Ishikawa (cell line): ENCODE measurements around the gene RAB5B.

ENCODE experiments used
- CEBPB ChIP-seq: IDR thresholded peaks from 2 replicates; pipeline ENCODE4 v1.6.1; 2012
- CREB1 ChIP-seq: IDR thresholded peaks from 2 replicates; pipeline ENCODE4 v1.6.1; 2012; ENCODE audit warnings: low read depth
- EGR1 ChIP-seq: IDR thresholded peaks from 2 replicates; pipeline ENCODE4 v1.6.1; 2012
- EP300 ChIP-seq: IDR thresholded peaks from 2 replicates; pipeline ENCODE4 v1.6.1; 2012; ENCODE audit warnings: borderline replicate concordance
- FOXM1 ChIP-seq: IDR thresholded peaks from 2 replicates; pipeline ENCODE4 v1.6.1; 2012; ENCODE audit warnings: low read depth, borderline replicate concordance
- NFIC ChIP-seq: IDR thresholded peaks from 2 replicates; pipeline ENCODE4 v1.6.1; 2012
- RAD21 ChIP-seq: IDR thresholded peaks from 2 replicates; pipeline ENCODE4 v1.6.1; 2012; ENCODE audit warnings: low read depth
- TAF1 ChIP-seq: IDR thresholded peaks from 2 replicates; pipeline ENCODE4 v1.6.1; 2012; ENCODE audit warnings: low read depth, mild to moderate bottlenecking
- TCF12 ChIP-seq: IDR thresholded peaks from 2 replicates; pipeline ENCODE4 v1.6.1; 2012; ENCODE audit warnings: low read depth
- TEAD4 ChIP-seq: IDR thresholded peaks from 2 replicates; pipeline ENCODE4 v1.6.1; 2012
- YY1 ChIP-seq: IDR thresholded peaks from 2 replicates; pipeline ENCODE4 v1.6.1; 2012; ENCODE audit warnings: low read depth
- ZBTB7A ChIP-seq: IDR thresholded peaks from 2 replicates; pipeline ENCODE4 v1.6.1; 2012; ENCODE audit warnings: low read depth
- TF ChIP-seq, protein P1 (sequence below): IDR thresholded peaks from 2 replicates; pipeline ENCODE4 v1.6.1; 2012
- TF ChIP-seq, protein P2 (sequence below): IDR thresholded peaks from 2 replicates; pipeline ENCODE4 v1.6.1; 2012
- TF ChIP-seq, protein P3 (sequence below): IDR thresholded peaks from 2 replicates; pipeline ENCODE4 v1.6.1; 2012; ENCODE audit warnings: low read depth, mild to moderate bottlenecking

Gene RAB5B

DNA sequence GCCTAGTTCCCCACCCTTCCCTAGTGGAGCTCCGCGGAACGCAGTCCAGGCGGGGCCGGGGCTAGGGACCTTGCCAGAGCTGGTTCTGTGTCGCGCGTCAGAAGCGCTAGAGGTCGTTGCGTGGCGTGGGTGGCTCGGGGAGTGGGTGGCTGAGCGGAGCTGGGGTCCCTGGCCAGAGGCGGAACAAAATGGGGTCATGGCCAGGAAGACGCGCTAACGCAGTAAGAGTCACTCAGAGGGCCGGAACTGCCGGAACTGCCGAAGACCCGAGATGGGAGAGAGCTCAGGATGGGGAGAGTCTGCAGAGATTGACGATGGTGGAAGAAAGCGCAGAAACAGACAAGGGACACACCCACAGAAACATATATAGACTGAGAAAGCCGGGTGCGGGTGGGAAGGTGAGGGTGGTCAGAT lies 38.1 kb upstream of the RAB5B start:
- no peak for TF ChIP-seq CREB1
- TF ChIP-seq, protein P1, sequence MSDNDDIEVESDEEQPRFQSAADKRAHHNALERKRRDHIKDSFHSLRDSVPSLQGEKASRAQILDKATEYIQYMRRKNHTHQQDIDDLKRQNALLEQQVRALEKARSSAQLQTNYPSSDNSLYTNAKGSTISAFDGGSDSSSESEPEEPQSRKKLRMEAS: no peak

DNA sequence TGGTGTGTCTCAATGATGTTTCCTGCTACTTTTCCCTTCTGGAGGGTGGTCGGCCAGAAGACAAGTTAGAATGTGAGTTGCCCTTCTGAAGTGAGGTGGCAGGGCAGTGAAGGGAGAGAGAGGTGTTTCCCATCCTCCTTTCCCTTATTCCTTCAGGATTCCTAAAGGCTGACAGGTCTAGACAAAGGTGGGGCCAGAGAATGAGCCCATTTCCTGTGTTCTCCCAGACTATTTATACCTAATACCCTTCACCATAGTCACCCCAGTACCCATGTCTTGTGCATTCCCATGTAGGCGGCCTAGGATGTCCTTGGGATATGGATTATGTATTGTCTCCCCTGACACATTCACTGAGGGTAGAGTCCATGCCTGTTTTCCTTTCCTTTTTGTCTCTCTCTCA lies 35.9 kb upstream of the RAB5B start:
- TF ChIP-seq FOXM1 (no peak), TEAD4 (no peak), TCF12 (no peak), ZBTB7A (no peak), YY1 (no peak), NFIC (no peak), CREB1 (no peak), CEBPB (no peak), RAD21 (no peak), TAF1 (no peak), EGR1 (no peak), EP300 (no peak)
- TF ChIP-seq, protein P1: no peak
- TF ChIP-seq, protein P2, sequence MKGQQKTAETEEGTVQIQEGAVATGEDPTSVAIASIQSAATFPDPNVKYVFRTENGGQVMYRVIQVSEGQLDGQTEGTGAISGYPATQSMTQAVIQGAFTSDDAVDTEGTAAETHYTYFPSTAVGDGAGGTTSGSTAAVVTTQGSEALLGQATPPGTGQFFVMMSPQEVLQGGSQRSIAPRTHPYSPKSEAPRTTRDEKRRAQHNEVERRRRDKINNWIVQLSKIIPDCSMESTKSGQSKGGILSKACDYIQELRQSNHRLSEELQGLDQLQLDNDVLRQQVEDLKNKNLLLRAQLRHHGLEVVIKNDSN: no peak
- TF ChIP-seq, protein P3, sequence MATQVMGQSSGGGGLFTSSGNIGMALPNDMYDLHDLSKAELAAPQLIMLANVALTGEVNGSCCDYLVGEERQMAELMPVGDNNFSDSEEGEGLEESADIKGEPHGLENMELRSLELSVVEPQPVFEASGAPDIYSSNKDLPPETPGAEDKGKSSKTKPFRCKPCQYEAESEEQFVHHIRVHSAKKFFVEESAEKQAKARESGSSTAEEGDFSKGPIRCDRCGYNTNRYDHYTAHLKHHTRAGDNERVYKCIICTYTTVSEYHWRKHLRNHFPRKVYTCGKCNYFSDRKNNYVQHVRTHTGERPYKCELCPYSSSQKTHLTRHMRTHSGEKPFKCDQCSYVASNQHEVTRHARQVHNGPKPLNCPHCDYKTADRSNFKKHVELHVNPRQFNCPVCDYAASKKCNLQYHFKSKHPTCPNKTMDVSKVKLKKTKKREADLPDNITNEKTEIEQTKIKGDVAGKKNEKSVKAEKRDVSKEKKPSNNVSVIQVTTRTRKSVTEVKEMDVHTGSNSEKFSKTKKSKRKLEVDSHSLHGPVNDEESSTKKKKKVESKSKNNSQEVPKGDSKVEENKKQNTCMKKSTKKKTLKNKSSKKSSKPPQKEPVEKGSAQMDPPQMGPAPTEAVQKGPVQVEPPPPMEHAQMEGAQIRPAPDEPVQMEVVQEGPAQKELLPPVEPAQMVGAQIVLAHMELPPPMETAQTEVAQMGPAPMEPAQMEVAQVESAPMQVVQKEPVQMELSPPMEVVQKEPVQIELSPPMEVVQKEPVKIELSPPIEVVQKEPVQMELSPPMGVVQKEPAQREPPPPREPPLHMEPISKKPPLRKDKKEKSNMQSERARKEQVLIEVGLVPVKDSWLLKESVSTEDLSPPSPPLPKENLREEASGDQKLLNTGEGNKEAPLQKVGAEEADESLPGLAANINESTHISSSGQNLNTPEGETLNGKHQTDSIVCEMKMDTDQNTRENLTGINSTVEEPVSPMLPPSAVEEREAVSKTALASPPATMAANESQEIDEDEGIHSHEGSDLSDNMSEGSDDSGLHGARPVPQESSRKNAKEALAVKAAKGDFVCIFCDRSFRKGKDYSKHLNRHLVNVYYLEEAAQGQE: no peak

DNA sequence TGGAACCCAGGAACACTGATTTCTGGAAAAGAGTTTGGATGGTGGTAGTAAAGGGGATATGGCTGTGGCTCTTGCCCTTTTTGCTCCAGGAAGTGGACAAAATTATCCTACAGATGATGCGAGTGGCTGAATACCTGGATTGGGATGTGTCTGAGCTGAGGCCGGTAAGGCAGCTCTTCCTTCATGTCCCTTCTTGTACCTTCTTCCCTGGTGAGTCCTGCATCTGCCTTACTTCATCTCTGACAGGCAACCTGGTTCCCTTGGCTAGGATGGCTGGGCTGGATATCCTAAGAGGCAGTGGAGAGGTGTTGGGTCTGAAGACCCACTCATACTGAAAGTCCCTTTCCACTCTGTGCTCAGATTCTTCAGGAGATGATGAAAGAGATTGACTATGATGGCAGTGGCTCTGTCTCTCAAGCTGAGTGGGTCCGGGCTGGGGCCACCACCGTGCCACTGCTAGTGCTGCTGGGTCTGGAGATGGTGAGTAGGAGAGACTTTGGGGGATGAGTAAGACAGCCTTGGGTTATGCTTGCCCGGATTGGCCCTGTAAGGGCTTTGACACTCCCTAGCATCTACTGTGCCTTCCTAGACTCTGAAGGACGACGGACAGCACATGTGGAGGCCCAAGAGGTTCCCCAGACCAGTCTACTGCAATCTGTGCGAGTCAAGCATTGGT lies 34.9 kb upstream of the RAB5B start:
- TF ChIP-seq EP300 (no peak), TEAD4 (no peak), EGR1 (no peak), FOXM1 (no peak)

DNA sequence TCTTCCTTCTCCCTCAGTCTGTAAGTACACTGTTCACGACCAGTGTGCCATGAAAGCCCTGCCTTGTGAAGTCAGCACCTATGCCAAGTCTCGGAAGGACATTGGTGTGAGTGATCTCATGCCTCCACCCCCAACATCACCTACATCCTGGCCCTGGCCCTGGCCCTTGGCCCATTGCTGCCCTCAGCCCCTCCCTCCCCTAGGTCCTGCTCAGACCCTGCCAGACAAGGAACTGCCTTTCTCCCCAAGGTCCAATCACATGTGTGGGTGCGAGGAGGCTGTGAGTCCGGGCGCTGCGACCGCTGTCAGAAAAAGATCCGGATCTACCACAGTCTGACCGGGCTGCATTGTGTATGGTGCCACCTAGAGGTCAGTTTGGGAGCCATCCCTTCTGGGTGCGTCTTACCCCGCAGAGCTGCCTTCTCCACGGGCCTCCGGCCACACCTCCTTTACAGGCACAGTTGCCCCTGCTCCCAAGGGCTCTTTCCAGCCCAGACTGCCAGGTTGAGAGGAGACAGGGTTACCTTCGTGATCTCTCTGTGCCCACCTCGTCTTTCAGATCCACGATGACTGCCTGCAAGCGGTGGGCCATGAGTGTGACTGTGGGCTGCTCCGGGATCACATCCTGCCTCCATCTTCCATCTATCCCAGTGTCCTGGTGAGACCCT lies 33.7 kb upstream of the RAB5B start:
- TF ChIP-seq CREB1 (no peak), ZBTB7A (no peak), RAD21 (peak; percentile 92), EGR1 (no peak), TEAD4 (no peak), CEBPB (no peak), EP300 (peak; percentile 37; the same call in 1 of the 2 replicates), YY1 (0 out of 2 replicates have a peak, but pooled peaks have one; percentile 41), FOXM1 (no peak), TCF12 (no peak), NFIC (peak; percentile 50), TAF1 (peak; percentile 39; the same call in 1 of the 2 replicates)
- TF ChIP-seq, protein P1: peak; percentile 84
- TF ChIP-seq, protein P3: no peak
- TF ChIP-seq, protein P2: no peak

DNA sequence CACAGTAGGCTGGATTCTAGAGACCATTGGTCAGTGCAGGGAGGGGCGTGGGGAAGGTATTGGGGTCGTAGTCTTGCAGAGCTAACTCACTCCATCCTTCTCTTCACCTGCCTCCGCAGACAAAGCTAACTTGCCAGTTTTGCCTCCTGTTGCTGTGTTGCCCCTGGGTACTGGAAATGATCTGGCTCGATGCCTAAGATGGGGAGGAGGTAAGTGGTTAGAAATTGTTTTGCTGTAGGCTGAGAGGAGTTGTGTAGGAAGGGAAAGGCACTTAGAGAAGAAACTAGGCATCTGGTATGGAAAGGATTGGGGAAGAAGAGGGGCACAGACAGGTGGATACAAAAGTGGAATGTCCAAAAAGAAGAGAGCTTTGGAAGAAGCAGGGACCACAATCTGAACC lies 31.8 kb upstream of the RAB5B start:
- TF ChIP-seq EGR1 (no peak), YY1 (no peak), NFIC (no peak), EP300 (no peak), TCF12 (no peak), CREB1 (no peak), TAF1 (no peak)
- TF ChIP-seq, protein P2: no peak
- TF ChIP-seq, protein P1: no peak
